WTC11 (cell line): ENCODE results near the gene RUFY3.

Experiments used
- TF ChIP-seq, protein P1 (sequence below): fragments of 200-600 bp; IDR thresholded peaks from 2 replicates; pipeline ENCODE4 v1.8.0; 2022; ENCODE audit warnings: antibody characterized with exemption
- TF ChIP-seq, protein P2 (sequence below): sonication (generic); formaldehyde crosslinking; IDR thresholded peaks from 2 replicates; pipeline ENCODE4 v1.8.0; 2022; ENCODE audit warnings: mild to moderate bottlenecking, missing genetic modification reagents

DNA sequence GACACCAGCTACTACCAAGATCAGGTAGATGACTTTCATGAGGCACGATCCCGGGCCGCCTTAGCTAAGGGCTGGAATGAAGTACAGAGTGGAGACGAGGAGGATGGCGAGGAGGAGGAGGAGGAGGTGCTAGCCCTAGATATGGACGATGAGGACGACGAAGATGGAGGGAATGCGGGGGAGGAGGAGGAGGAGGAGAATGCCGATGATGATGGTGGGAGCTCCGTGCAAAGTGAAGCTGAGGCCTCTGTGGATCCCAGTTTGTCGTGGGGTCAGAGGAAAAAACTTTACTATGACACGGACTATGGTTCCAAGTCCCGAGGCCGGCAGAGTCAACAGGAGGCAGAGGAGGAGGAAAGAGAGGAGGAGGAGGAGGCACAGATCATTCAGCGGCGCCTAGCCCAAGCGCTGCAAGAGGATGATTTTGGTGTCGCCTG is 33.0 kb upstream of the RUFY3 start:
- TF ChIP-seq, protein P1, sequence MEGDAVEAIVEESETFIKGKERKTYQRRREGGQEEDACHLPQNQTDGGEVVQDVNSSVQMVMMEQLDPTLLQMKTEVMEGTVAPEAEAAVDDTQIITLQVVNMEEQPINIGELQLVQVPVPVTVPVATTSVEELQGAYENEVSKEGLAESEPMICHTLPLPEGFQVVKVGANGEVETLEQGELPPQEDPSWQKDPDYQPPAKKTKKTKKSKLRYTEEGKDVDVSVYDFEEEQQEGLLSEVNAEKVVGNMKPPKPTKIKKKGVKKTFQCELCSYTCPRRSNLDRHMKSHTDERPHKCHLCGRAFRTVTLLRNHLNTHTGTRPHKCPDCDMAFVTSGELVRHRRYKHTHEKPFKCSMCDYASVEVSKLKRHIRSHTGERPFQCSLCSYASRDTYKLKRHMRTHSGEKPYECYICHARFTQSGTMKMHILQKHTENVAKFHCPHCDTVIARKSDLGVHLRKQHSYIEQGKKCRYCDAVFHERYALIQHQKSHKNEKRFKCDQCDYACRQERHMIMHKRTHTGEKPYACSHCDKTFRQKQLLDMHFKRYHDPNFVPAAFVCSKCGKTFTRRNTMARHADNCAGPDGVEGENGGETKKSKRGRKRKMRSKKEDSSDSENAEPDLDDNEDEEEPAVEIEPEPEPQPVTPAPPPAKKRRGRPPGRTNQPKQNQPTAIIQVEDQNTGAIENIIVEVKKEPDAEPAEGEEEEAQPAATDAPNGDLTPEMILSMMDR, result no peak
- TF ChIP-seq, protein P2, sequence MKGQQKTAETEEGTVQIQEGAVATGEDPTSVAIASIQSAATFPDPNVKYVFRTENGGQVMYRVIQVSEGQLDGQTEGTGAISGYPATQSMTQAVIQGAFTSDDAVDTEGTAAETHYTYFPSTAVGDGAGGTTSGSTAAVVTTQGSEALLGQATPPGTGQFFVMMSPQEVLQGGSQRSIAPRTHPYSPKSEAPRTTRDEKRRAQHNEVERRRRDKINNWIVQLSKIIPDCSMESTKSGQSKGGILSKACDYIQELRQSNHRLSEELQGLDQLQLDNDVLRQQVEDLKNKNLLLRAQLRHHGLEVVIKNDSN (CRISPR knock-in tag), result no peak
